Measurements from ENCODE around the gene HSPA9.
"Not testable (repeated sequence)": the region's sequence is repeated elsewhere in the genome, so short reads cannot be mapped to it uniquely, and the experiment has no call there.

Gene HSPA9

GRCh38 chr5:138536665-138537315 lies 38.4 kb downstream of the HSPA9 start:
- in situ Hi-C loops (cut with HindIII; ENCODE audit: low sequenced_read_pairs): no loop called here

- in situ Hi-C loops (cut with HindIII; ENCODE audit: low sequenced_read_pairs): no loop called here
These were observed 39.0 kb downstream of the HSPA9 start for GRCh38 chr5:138536215-138536614.

GRCh38 chr5:138533973-138534941 lies 40.9 kb downstream of the HSPA9 start:
- in situ Hi-C loops (cut with HindIII; ENCODE audit: low sequenced_read_pairs): no loop called here

DNA sequence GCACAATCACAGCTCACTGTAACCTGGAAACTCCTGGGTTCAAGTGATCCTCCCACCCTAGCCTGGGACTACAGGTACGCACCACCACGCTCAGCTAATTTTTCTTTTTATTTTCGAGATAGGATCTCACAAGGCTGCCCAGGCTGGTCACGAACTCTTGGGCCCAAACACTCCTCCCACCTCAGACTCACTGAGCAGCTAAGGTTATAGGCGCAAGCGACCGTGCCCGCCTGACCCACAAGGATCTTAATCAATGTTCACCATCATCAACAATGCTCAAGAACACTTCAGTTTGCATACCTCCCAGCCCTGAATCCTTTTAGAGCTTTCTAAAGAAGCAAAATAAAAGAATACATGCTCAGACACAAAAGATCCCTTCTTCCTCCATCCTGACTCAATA lies 45.4 kb downstream of the HSPA9 start:
- in situ Hi-C loops (cut with HindIII; ENCODE audit: low sequenced_read_pairs): no loop called here

DNA sequence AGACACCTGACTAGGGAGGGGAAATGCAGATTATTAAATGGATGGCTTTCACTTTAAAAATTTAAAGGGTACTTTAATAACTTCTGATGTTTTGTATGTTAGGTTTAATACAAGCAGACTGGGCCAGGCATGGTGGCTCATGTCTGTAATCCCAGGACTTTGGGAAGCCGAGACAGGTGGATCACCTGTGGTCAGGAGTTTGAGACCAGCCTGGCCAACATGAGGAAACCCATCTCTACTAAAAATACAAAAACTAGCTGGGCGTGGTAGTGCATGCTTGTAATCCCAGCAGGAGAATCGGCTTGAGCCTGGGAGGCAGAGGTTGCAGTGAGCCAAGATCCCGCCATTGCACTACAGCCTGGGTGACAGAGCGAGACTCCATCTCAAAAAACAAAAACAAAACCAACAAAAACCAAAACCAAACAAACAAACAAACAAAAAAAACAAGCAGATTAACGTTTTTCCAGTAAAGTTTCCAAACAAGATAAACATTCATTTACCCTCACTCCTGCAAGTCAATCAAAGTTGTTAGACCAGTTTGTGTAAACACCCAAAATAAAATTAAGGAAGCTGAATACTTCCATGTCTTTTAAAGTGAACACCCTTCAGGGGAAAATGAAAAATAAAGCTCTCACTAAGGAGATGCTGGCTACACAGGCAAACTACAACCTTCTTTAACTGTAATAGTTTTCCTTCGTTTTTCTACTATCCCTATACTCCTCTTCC lies 46.3 kb downstream of the HSPA9 start:
- in situ Hi-C loops (cut with HindIII; ENCODE audit: low sequenced_read_pairs): no loop called here

DNA sequence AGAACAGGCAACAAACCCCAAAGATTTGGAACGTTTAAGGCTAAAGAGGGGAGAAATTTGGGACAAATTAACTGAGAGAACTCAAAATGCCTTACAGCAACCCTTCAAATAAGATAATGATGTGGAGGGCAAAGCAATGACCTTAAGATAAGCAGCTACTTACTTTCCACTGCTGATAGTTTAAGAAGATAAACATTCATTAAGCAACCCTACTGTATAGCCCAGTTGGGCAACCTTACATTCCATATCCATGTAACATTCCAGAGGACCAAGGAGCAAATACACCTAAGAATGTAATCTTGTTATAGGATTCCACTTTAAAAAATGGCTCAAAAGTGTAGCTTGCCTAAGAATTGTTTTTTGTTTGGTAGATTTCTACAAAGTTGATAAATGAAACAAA lies 47.0 kb downstream of the HSPA9 start:
- in situ Hi-C loops (cut with HindIII; ENCODE audit: low sequenced_read_pairs): no loop called here

DNA sequence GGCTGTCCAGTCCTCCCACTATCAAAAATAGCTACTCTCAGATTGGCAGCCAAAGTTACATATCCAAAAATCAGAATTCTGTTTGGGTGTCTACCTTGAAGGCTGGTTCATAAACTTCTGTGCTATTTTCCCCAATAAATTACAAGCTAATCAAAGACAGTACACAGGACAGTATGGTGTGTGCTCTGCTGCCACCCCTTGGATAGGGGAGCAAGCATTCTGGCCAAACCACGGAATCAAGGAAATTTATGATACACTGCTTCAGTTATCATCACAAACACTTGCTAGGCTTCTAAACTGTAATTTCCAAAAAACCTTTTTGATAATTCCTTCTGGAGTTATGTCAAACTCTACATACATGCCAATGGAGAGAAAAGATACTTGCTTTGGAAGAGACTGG lies 48.0 kb downstream of the HSPA9 start:
- in situ Hi-C loops (cut with HindIII; ENCODE audit: low sequenced_read_pairs): no loop called here

GRCh38 chr5:138523406-138523805 lies 51.8 kb downstream of the HSPA9 start:
- in situ Hi-C loops (cut with HindIII; ENCODE audit: low sequenced_read_pairs): no loop called here

DNA sequence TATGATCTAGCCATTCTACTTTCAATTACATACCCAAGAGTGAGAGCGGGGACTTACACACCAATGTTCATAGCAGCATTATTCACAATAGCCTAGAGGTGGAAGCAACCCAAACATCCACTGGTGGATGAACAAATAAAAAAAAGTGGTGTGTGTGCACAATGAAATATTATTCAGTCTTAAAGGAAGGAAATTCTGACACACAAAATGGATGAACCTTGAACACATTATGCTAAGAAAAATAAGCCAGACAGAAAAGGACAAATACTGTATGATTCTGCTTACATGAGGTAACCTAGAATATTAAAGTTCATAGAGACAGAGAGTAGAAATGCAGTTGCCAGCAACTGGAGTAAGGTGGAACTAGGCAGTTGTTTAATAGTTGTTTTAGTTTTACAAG lies 54.2 kb downstream of the HSPA9 start:
- in situ Hi-C loops (cut with HindIII; ENCODE audit: low sequenced_read_pairs): no loop called here

DNA sequence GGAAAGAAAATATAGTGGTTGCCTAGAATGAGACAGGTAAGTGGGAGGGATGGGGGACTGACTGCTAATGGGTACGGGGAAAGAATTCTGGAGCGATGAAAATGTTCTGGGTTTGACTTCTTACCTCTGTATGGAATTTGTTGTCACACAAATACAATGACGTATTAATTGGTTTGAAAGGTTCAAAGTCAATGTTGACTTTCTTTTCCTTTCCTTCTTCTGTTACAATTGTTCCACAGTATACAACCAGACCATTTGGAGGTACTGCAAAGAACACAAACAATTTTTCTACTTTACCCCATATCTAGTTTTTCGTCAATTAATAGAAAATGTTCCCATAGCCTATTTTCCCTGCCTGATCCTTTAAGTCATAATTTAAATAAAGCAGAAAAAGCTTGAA lies 57.8 kb downstream of the HSPA9 start:
- in situ Hi-C loops (cut with HindIII; ENCODE audit: low sequenced_read_pairs): no loop called here

DNA sequence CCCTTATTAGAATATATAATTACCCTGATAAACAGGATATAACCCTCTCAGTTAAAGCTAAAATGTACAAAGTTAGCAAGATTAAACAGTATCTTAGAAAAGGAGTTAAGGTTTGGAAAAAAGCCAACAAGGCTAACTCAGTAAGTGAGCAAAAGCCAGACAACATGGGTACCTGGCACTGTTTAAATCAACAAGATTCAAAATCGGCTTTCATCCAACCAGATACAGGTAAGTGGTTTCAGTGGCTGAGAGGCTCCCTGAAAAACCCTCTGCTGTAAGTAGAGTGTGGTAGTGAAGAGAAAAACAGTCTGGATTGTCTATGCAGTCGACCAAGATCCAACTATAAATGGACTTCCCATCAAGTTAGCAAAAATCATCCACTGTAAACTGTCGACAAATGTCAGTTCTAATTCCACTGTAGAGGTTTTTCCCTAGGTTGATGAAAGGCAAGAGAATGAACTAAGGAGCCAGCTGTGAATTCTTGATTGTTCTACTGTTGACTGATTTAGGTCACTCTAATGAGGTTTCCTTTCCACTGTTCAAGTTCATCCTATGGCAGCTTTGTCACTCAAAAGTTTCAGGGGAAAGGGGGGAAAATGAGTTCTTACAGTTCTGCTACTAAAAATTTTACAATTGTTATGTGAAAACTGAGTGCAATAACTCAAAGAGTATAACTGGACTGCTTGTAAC lies 59.5 kb downstream of the HSPA9 start:
- in situ Hi-C loops (cut with HindIII; ENCODE audit: low sequenced_read_pairs): no loop called here

DNA sequence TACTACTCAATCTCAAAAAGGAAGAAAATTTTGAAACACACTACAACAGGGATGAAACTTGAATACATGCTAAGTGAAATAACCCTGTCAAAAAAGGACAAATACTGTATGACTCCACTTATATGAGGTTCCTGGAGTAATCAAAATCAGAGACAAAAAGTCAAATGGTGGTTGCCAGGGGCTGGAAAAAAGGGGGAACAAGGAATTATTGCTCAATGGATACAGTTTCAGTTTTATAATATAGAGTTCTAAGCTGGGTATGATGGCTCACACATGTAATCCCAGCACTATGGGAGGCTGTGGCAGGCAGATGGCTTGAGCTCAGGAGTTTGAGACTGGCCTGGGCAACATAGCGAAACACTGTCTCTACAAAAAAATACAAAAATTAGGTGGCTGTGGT lies 61.2 kb downstream of the HSPA9 start:
- in situ Hi-C loops (cut with HindIII; ENCODE audit: low sequenced_read_pairs): no loop called here

- in situ Hi-C loops (cut with HindIII; ENCODE audit: low sequenced_read_pairs): no loop called here
These were observed 66.2 kb downstream of the HSPA9 start for GRCh38 chr5:138508958-138509357.

GRCh38 chr5:138507485-138507884 lies 67.7 kb downstream of the HSPA9 start:
- in situ Hi-C loops (cut with HindIII; ENCODE audit: low sequenced_read_pairs): not testable (repeated sequence)

- in situ Hi-C loops (cut with HindIII; ENCODE audit: low sequenced_read_pairs): no loop called here
These were observed 68.6 kb downstream of the HSPA9 start for GRCh38 chr5:138506370-138507306.

- in situ Hi-C loops (cut with HindIII; ENCODE audit: low sequenced_read_pairs): no loop called here
These were observed 70.4 kb downstream of the HSPA9 start for GRCh38 chr5:138504799-138505198.
